Parathyroid adenoma (tissue), 2 donors: ENCODE results near the gene ENKD1.
A peak's percentile ranks its signal among the peaks of the same experiment; 100 is the strongest.

ENCODE experiments used
- H2AFZ ChIP-seq: fragments of 300-600 bp; sonication (generic); one replicate; pipeline ENCODE4 v1.7.0; 2017; ENCODE audit warnings: antibody characterized with exemption, mild to moderate bottlenecking
- H3K27ac ChIP-seq: fragments of 300-600 bp; sonication (generic); one replicate; pipeline ENCODE4 v1.7.0; 2017
- H3K27me3 ChIP-seq: fragments of 300-600 bp; sonication (generic); one replicate; pipeline ENCODE4 v1.7.0; 2017; ENCODE audit warnings: low read length; ENCODE audit not compliant: control insufficient read depth, insufficient read depth
- H3K36me3 ChIP-seq: fragments of 300-600 bp; sonication (generic); one replicate; pipeline ENCODE4 v1.7.0; 2017; ENCODE audit warnings: low read length; ENCODE audit not compliant: control insufficient read depth, insufficient read depth
- H3K4me1 ChIP-seq: fragments of 300-600 bp; sonication (generic); one replicate; pipeline ENCODE4 v1.7.0; 2017; ENCODE audit warnings: control low read depth
- H3K4me2 ChIP-seq: fragments of 300-600 bp; sonication (generic); one replicate; pipeline ENCODE4 v1.7.0; 2017; ENCODE audit warnings: low read length
- H3K4me3 ChIP-seq: fragments of 300-600 bp; sonication (generic); one replicate; pipeline ENCODE4 v1.7.0; 2017; ENCODE audit warnings: low read depth, low read length
- H3K79me2 ChIP-seq: fragments of 300-600 bp; sonication (generic); one replicate; pipeline ENCODE4 v1.7.0; 2017; ENCODE audit warnings: control low read depth
- H3K9ac ChIP-seq: fragments of 300-600 bp; sonication (generic); one replicate; pipeline ENCODE4 v1.7.0; 2017; ENCODE audit warnings: mild to moderate bottlenecking
- H3K9me3 ChIP-seq: fragments of 300-600 bp; sonication (generic); one replicate; pipeline ENCODE4 v1.7.0; 2017; ENCODE audit warnings: low read length; ENCODE audit not compliant: control insufficient read depth
- CTCF ChIP-seq: fragments of 300-600 bp; sonication (generic); IDR thresholded peaks from one replicate; pipeline ENCODE4 v1.7.0; 2017; ENCODE audit warnings: antibody characterized with exemption, mild to moderate bottlenecking
- donor health status: primary hyperparathyroidism.

ENKD1 gene

GRCh38 chr16:67649494-67649931, 17.0 kb downstream of the ENKD1 start:
- Histone ChIP-seq H3K4me3 (no peak overlapping the region), H3K27ac (no peak overlapping the region)

GRCh38 chr16:67648764-67649407, 17.7 kb downstream of the ENKD1 start:
- Histone ChIP-seq H3K4me2 (no peak overlapping the region), H3K4me1 (no peaks in the 10 kb centered on the region), H3K4me3 (no peak overlapping the region), H2AFZ (peak overlapping the region; percentile 72), H3K27me3 (peaks cover 7% of the 10 kb centered on the region), H3K9ac (no peak overlapping the region), H3K27ac (no peak overlapping the region), H3K79me2 (no peaks in the 10 kb centered on the region), H3K36me3 (no peaks in the 10 kb centered on the region), H3K9me3 (no peaks in the 10 kb centered on the region)
- TF ChIP-seq CTCF: no peak

More at GRCh38 chr16:67649494-67649931, 17.0 kb downstream of the ENKD1 start:
- Histone ChIP-seq H3K9me3 (no peaks in the 10 kb centered on the region), H3K36me3 (no peaks in the 10 kb centered on the region), H3K79me2 (no peaks in the 10 kb centered on the region), H3K9ac (no peak overlapping the region), H3K4me1 (no peaks in the 10 kb centered on the region), H3K4me2 (no peak overlapping the region), H2AFZ (peak overlapping the region; percentile 72), H3K27me3 (peaks cover 7% of the 10 kb centered on the region)
- no peak for TF ChIP-seq CTCF

GRCh38 chr16:67648088-67648763, 18.3 kb downstream of the ENKD1 start:
- no peak overlapping the region for H3K27ac ChIP-seq
- no peak overlapping the region for H3K9ac ChIP-seq
- no peaks in the 10 kb centered on the region for H3K4me1 ChIP-seq
- H3K36me3 ChIP-seq: no peaks in the 10 kb centered on the region
- peak overlapping the region; percentile 2 for H2AFZ ChIP-seq
- no peak overlapping the region for H3K4me2 ChIP-seq
- TF ChIP-seq CTCF: no peak
- no peaks in the 10 kb centered on the region for H3K79me2 ChIP-seq
- H3K9me3 ChIP-seq: no peaks in the 10 kb centered on the region
- H3K27me3 ChIP-seq: peaks cover 7% of the 10 kb centered on the region
- no peak overlapping the region for H3K4me3 ChIP-seq

- no peak overlapping the region for H2AFZ ChIP-seq
- H3K4me3 ChIP-seq: no peak overlapping the region
- peaks cover 2% of the 10 kb centered on the region for H3K4me1 ChIP-seq
- no peak overlapping the region for H3K9ac ChIP-seq
- H3K36me3 ChIP-seq: no peaks in the 10 kb centered on the region
- no peak for TF ChIP-seq CTCF
- peaks cover 7% of the 10 kb centered on the region for H3K27me3 ChIP-seq
- no peaks in the 10 kb centered on the region for H3K79me2 ChIP-seq
- no peaks in the 10 kb centered on the region for H3K9me3 ChIP-seq
- H3K27ac ChIP-seq: no peak overlapping the region
- no peak overlapping the region for H3K4me2 ChIP-seq
These were observed 18.9 kb downstream of the ENKD1 start for GRCh38 chr16:67647681-67648080.
